Activated CD4-positive, CD25-positive, alpha-beta regulatory T cell treated with anti-CD3 and anti-CD28 coated beads, Interleukin-2, amount 50 U/mL, for 72 hours (primary cell): ENCODE results near the gene CD200.
"Not testable (repeated sequence)": the region's sequence is repeated elsewhere in the genome, so short reads cannot be mapped to it uniquely, and the experiment has no call there.

Experiments used
- DNase-seq: peaks from one replicate; pipeline ENCODE4 v3.0.0; 2021

CD200 gene

GRCh38 chr3:112391648-112392047, 58.7 kb downstream of the CD200 start:
- no peak for DNase-seq

GRCh38 chr3:112392393-112393359, 59.7 kb downstream of the CD200 start:
- DNase-seq: no peak

GRCh38 chr3:112393360-112393728, 60.4 kb downstream of the CD200 start:
- DNase-seq: no peak

DNA sequence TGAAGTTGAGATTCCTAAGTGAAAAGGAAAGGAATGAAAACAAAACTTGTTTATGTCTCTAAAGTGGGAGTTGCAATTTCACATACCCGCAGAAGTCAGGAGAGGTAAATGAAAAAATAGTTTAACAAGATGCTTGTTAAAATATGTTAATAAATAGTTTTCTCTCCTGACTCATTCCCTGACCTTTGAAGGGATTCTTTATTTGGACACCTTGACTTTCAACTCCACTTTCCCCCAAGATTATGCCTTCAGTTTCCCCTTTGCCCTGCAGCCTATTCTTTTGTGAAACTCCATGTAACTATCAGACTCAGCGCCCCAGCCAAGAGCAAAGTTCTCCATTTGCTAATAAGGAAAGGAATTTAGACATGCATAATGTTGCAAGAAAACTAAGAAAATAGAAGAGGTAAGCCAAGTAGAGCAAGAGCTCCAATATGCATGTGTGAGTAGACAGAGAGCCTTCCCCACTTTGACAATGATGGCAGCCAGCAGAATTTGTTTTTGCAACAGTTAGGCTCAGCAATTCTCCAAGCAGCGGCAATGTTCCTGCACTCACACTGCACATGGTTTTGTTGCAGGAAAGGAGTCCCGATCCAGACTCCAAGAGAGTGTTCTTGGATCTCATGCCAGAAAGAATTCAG, 61.2 kb downstream of the CD200 start:
- no peak for DNase-seq

DNA sequence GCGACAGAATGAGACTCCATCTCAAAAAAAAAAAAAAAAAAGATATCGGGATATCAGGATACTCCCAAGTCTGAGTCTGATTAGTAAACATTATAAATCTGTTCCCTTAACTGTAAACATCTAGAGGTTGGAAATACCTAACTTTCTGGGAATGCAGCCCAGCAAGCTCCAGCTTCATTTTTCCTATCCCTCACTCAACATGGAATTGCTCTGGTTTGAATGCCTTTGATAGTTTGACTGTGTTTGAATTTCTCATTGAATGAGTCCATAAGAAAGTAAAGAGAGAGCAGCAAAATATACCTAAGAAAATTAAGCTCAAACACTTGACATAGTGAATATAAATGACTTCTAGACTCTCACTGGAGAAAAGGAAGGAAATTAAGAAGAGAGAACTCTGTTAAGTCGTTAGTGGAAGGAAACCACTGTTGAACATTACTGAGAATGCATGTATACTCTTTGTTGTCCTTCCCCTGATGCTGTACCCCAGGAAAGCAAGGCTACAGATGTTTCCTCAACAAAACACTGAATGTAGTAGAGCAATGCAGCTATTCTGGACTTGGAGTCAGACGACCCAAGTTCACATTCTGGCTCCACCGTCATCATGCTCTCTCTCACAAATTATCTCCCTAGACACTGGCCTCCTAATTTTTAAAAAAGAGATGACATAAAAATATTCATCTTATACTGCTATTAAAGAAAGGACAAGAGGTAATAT, 62.4 kb downstream of the CD200 start:
- DNase-seq: no peak

- DNase-seq: no peak
Measured at GRCh38 chr3:112395896-112396290, 62.9 kb downstream of the CD200 start.

DNA sequence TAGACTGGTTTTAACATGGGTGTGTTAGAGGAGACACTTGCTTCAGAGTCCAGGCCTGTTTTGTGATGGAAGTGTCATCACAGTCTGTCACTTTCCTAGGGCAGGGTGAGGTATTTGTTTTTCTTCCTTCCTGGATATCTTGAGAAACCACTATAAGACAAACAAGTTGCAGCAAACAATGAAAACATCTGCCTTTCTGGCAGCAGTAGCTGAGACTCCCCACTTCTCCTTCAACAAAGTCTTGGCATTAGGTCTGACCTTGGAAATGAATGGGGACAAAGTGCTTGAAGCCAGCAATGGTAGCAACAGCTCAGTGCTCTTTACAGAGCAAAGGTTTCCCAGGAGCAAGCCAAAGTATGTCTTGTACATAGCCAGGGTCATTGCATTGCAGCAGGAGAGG, 64.6 kb downstream of the CD200 start:
- DNase-seq: no peak

DNA sequence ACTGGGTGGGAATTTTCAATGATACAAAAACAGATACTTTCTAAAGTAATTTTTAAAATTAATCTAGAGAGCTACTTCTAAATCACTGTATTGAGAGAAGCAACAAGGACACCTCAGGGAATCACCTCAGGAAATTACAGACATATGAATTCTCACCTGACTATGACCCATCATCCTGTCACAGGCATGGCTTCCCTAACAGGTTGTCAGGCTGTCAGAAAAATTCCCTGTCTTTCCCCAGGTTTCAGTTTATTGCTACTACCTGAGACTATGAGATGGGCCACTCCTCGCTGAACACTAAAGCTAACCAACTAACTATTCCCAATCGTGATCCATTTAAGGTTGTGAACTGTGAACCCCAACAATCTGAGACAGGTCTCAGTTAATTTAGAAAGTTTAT, 66.1 kb downstream of the CD200 start:
- DNase-seq: no peak

GRCh38 chr3:112399554-112399953, 66.6 kb downstream of the CD200 start:
- DNase-seq: not testable (repeated sequence)

DNA sequence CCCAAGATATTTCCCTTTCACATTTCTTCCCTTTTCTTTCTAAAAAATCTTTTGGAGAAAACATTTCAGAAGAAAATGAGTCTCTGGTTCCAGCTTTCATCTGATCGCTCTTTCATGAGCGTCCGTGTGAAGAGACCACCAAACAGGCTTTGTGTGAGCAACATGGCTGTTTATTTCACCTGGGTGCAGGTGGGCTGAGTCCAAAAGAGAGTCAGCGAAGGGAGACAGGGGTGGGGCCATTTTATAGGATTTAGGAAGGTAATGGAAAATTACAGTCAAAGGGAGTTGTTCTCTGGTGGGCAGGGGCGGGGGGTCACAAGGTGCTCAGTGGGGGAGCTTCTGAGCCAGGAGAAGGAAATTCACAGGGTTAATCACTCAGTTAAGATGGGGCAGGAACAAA, 67.4 kb downstream of the CD200 start:
- DNase-seq: not testable (repeated sequence)

DNA sequence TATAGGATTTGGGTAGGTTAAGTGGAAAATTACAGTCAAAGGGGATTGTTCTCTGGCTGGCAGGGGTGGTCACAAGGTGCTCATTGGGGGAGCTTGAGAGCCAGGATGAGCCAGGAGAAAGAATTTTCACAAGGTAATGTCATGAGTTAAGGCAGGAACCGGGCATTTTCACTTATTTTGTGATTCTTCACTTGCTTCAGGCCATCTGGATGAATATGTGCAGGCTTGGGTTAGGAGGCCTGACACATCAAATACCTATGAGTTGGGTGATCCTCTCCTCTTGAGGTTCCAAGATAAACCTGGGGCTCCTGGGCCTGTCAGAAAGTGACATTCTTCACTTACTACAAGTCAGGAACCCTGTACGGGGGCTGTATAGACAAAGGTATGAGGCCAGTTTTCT, 68.7 kb downstream of the CD200 start:
- no peak for DNase-seq

GRCh38 chr3:112403103-112403502, 70.1 kb downstream of the CD200 start:
- DNase-seq: no peak

- DNase-seq: not testable (repeated sequence)
Measured at GRCh38 chr3:112404924-112405549, 72.1 kb downstream of the CD200 start.

- no peak for DNase-seq
Measured at GRCh38 chr3:112405845-112406244, 72.9 kb downstream of the CD200 start.

- DNase-seq: no peak
Measured at GRCh38 chr3:112407214-112407887, 74.4 kb downstream of the CD200 start.

DNA sequence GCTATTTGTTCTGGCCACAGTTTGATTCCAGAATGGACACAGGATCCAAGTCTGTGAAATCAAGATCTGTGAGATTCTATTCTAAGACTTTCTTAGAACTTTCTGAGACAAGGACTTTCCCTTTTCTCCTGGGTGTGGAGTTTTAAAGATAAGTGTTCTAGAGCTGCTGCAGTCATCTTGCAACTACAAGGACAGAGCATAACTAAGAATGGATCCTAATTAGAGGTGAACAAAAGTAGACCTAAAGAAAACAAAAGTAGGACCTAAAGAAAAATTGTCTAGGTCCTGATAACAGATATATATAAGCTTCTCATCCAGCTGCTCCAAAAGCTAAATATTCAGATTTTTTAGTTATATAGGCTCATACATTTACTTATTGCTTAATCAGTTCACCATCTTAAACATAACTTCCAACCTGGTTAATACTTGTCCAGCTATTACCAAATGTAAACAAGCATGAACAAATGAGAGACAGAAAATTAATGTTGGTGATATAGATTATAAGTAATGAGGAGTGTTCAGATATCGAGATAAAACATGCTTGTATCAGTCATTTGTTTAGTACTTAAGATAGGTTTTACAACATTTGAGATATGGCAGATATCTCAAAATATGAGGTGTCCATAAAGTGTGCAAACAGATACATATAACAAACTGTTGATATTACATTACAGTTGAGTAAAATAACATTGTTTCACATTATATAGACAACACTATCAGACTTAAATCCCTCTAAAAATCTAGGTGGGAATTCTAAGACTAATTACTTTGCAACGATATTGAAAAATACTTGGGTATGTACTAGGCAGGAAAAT, 75.1 kb downstream of the CD200 start:
- no peak for DNase-seq

DNA sequence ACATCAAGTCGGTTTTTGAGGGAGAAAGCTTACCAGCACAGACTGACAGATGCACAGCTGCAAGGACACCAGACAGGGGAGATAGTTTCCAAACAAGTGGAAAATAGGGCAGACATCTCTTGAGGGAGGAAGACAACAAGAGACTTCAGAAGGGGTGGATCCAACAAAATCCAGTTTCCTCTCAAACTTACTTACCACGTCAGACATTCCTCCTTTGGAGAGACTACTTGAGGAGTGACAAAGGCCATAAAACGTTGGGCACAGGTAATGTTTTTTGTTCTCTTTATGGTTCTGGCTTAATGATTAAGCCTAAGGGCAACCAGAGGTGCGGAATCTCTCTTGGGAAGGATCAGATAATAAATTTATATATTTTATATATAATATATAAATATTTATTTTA, 76.1 kb downstream of the CD200 start:
- DNase-seq: no peak

GRCh38 chr3:112411425-112411824, 78.5 kb downstream of the CD200 start:
- no peak for DNase-seq
